ENCODE measurements around the gene TRPV6. TPM values are rescaled to one million over a fixed set of nuclear protein-coding genes. Genes with fewer than 3 reads are reported as not detected.

TRPV6 gene
- total and polyA plus RNA-seq, 7 donors = under 0.01 TPM; not detected in 6

- H3K4me3 ChIP-seq = no peak overlapping the region
- ATAC-seq = no peak
- H3K36me3 ChIP-seq (ENCODE audit: insufficient read depth in 1 of 2, low read depth in 1 of 2) = no peaks in the 10 kb centered on the region
- no peak overlapping the region for H3K27ac ChIP-seq
- no peaks in the 10 kb centered on the region for H3K9me3 ChIP-seq
- DNase-seq = peak in 1 of 2 donors; percentile 38
- intact Hi-C loops (cut with DNase I) = loop anchor here in 1 of 2 donors (10.0 kb wide), 1 partner anchor 357 kb away; no protein-coding TSS in a partner anchor
- H3K4me1 ChIP-seq = no peaks in the 10 kb centered on the region
- no peaks in the 10 kb centered on the region for H3K27me3 ChIP-seq (ENCODE audit: insufficient read depth in 3 of 3, low read length in 2 of 3)
- WGBS, 3 donors = 50 to 54% (median 52%) methylated on average over 5 of the region's 5 CpGs
- TF ChIP-seq CTCF (IDR thresholded peaks at IDR 0.05) = no peak
Measured at GRCh38 chr7:142857625-142858024, 27.9 kb downstream of the TRPV6 start.

GRCh38 chr7:142856565-142857245, 28.8 kb downstream of the TRPV6 start:
- H3K4me1 ChIP-seq = no peaks in the 10 kb centered on the region
- TF ChIP-seq CTCF (IDR thresholded peaks at IDR 0.05) = no peak
- DNase-seq (no peak), ATAC-seq (no peak)
- no peaks in the 10 kb centered on the region for H3K36me3 ChIP-seq (ENCODE audit: insufficient read depth in 1 of 2, low read depth in 1 of 2)
- WGBS, 3 donors = 71 to 81% (median 75%) methylated on average over 7 of the region's 7 CpGs
- H3K9me3 ChIP-seq = no peaks in the 10 kb centered on the region
- no peaks in the 10 kb centered on the region for H3K27me3 ChIP-seq (ENCODE audit: insufficient read depth in 3 of 3, low read length in 2 of 3)
- intact Hi-C loops (cut with DNase I) = loop anchor here in 1 of 2 donors (10.0 kb wide), 1 partner anchor 358 kb away; no protein-coding TSS in a partner anchor
- H3K27ac ChIP-seq = no peak overlapping the region
- H3K4me3 ChIP-seq = no peak overlapping the region

GRCh38 chr7:142855756-142856564, 29.6 kb downstream of the TRPV6 start:
- 33 to 42% (median 36%) methylated on average over 12 of the region's 12 CpGs for WGBS, 3 donors
- Histone ChIP-seq H3K9me3 (no peaks in the 10 kb centered on the region), H3K27ac (no peak overlapping the region), H3K36me3 (ENCODE audit: insufficient read depth in 1 of 2, low read depth in 1 of 2) (no peaks in the 10 kb centered on the region), H3K4me1 (no peaks in the 10 kb centered on the region), H3K4me3 (peak overlapping the region; percentile 79), H3K27me3 (ENCODE audit: insufficient read depth in 3 of 3, low read length in 2 of 3) (no peaks in the 10 kb centered on the region)
- intact Hi-C loops (cut with DNase I) = loop anchor here (2.0 to 10.0 kb wide), 2 partner anchors 359 kb away; no protein-coding TSS in a partner anchor
- ATAC-seq = peak; percentile 17 to 72 (median 57)
- no peak for TF ChIP-seq CTCF (IDR thresholded peaks at IDR 0.05)
- peak; percentile 54 to 84 for DNase-seq

- intact Hi-C loops (cut with DNase I) = loop anchor here (2.0 to 10.0 kb wide), 2 partner anchors 360 kb away; no protein-coding TSS in a partner anchor
- no peak for TF ChIP-seq CTCF (IDR thresholded peaks at IDR 0.05)
- DNase-seq = no peak
- Histone ChIP-seq H3K36me3 (ENCODE audit: insufficient read depth in 1 of 2, low read depth in 1 of 2) (no peaks in the 10 kb centered on the region), H3K9me3 (no peaks in the 10 kb centered on the region), H3K4me1 (no peaks in the 10 kb centered on the region), H3K4me3 (peak overlapping the region; percentile 79), H3K27me3 (ENCODE audit: insufficient read depth in 3 of 3, low read length in 2 of 3) (no peaks in the 10 kb centered on the region), H3K27ac (no peak overlapping the region)
- ATAC-seq = peak in 3 of 4 donors; percentile 11 to 19 (median 18)
- 2 to 4% (median 3%) methylated on average over 37 to 43 of the region's 43 CpGs for WGBS, 3 donors
Measured at GRCh38 chr7:142855114-142855743, 30.3 kb downstream of the TRPV6 start.

Data from psoas muscle (tissue), 8 donors.